Cardiac fibroblast (primary cell): ENCODE data around the gene CPPED1.

Source experiments
- DNase-seq, 2 donors: peaks; one replicate each; pipeline versions ENCODE4 v3.0.0 to v3.0.0-alpha.2; 2010; ENCODE audit warnings: low read depth in 2 of 2
- H3K4me3 ChIP-seq, 2 donors: replicated peaks in 1 of 2; 1 replicate in 1 of 2; 2 replicates in 1 of 2; pipeline ENCODE4 v1.5.1; 2011; ENCODE audit warnings: low read depth in 2 of 2, low read length in 2 of 2, mild to moderate bottlenecking in 2 of 2, moderate library complexity in 1 of 2
- TF ChIP-seq, protein P1 (sequence below): IDR thresholded peaks from one replicate; pipeline ENCODE4 v1.5.1; 2011; ENCODE audit warnings: low read depth, mild to moderate bottlenecking, low read length, inconsistent platforms

CPPED1 gene

GRCh38 chr16:12758670-12759558, 44.8 kb downstream of the CPPED1 start:
- DNase-seq = no peak
- TF ChIP-seq, protein P1, sequence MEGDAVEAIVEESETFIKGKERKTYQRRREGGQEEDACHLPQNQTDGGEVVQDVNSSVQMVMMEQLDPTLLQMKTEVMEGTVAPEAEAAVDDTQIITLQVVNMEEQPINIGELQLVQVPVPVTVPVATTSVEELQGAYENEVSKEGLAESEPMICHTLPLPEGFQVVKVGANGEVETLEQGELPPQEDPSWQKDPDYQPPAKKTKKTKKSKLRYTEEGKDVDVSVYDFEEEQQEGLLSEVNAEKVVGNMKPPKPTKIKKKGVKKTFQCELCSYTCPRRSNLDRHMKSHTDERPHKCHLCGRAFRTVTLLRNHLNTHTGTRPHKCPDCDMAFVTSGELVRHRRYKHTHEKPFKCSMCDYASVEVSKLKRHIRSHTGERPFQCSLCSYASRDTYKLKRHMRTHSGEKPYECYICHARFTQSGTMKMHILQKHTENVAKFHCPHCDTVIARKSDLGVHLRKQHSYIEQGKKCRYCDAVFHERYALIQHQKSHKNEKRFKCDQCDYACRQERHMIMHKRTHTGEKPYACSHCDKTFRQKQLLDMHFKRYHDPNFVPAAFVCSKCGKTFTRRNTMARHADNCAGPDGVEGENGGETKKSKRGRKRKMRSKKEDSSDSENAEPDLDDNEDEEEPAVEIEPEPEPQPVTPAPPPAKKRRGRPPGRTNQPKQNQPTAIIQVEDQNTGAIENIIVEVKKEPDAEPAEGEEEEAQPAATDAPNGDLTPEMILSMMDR = no peak
- H3K4me3 ChIP-seq = no peak overlapping the region

- TF ChIP-seq, protein P1 = no peak
- DNase-seq = no peak
- no peak overlapping the region for H3K4me3 ChIP-seq
These were observed 45.5 kb downstream of the CPPED1 start for GRCh38 chr16:12758031-12758669.

GRCh38 chr16:12757546-12757945, 46.1 kb downstream of the CPPED1 start:
- DNase-seq = no peak
- no peak overlapping the region for H3K4me3 ChIP-seq
- TF ChIP-seq, protein P1 = no peak

GRCh38 chr16:12754824-12755543, 48.7 kb downstream of the CPPED1 start:
- TF ChIP-seq, protein P1 = no peak
- peak in 1 of 2 donors; percentile 67 for DNase-seq
- no peak overlapping the region for H3K4me3 ChIP-seq

DNA sequence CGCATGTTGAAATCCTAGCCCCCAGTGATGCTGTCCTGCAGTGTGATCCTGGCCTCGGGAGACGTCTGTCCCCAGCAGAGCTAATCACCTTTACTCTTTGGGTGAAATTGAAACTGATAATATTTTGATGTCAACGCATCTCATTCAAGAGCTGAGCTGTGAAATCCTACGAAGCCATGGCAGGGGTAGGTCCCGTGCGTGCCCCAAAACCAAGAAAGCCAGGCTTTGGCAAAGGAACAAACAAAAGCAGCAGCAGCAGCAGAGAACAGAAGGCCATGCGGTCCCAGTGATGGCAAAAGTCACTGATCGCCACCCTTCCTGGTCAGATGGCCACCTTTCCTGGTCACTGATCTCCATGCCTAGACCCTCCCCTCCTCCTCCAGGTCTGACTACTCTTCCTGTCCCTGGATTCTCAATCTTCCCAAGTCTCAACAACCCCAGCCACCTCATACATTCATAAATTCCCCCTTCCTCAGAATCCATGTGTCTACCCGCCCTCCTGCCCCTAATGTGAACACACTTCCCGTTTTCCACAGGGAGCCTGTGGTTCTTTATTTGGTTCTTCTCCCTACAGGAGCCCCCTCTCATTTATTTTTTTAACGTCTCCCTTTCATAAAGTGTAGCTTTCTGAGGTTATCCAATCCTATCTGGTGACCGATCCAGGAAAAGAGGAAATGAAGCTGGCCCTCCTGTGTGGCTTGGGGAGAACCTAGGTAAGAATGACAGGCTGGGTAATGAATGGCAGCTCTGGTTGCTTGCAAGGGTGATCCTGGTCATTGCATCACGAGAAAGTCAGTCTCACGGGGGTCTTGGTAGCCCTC, 50.3 kb downstream of the CPPED1 start:
- TF ChIP-seq, protein P1 = no peak
- DNase-seq = no peak
- H3K4me3 ChIP-seq = no peak overlapping the region

DNA sequence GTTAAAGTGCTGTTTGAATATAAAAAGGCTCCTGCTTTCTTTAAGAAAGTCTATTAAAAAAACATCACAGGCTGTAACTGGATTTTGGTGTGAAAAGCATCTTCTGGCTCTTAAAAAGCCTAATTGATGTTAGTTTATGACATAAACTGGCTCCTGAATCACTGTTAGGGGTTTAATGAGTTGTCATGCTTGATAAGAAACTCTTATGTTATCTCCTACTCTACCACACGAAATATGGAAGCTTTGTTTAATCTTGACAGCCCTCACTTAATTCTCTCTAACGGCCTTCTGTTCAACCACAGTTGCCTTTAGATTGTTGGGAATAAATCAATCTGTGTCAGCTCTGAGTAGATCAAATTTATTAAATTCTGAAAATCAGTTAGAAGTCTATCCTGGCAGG, 51.5 kb downstream of the CPPED1 start:
- no peak overlapping the region for H3K4me3 ChIP-seq
- TF ChIP-seq, protein P1 = no peak
- DNase-seq = no peak
